Epidermal melanocyte (primary cell): ENCODE data around the gene LRCH2.

Source experiments
- DNase-seq: peaks from one replicate; pipeline ENCODE4 v3.0.0; 2011; ENCODE audit warnings: low spot score; ENCODE audit not compliant: insufficient read length

The LRCH2 gene

DNA sequence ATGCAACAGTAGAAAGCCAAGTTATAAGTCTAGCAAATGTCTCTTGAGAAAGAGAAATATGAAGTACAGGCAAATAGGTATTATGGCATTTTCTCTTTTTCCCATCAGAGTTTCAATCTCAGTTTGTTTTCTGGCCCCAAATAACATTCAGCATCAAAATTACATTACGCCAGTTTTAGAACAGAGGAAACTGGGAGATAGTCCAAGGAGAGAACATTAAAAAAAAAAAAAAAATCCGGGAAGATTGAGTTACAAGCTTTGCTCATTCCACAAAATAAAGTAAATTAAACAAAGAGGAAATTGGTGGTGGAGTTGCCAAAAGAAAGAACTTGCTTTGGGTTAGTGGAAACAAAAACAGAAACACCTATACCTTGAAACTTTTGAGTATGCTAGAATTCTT lies 166.1 kb downstream of the LRCH2 start:
- no peak for DNase-seq

DNA sequence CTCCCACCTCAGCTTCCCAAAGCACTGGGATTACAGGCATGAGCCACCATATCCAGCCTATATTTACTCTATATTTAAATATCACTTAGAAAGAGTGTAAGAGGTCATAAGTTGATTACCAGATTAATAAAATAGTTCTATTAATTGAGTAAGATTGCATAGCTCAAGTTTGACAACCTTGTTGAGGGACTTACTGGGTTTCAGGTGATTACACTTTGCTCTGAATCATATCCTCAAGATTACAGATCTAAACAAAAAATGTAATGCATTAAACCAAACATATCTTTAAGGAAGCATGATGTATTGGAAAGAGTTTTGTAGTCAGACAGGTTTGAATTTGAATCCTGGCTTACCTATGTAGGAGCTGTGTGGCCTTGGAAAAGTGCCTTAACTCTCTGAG lies 168.6 kb downstream of the LRCH2 start:
- DNase-seq, result no peak
